Testis (tissue), 2 donors: ENCODE data around the gene LUZP2.

Source experiments
- POLR2A ChIP-seq: fragments of 450-650 bp; IDR thresholded peaks from one replicate; pipeline ENCODE4 v1.6.1; 2017; ENCODE audit warnings: antibody characterized with exemption, mild to moderate bottlenecking, moderate library complexity
- TF ChIP-seq, protein P1 (sequence below), 3 experiments: fragments of 450-650 bp in 2 of 3; fragments of 200-600 bp in 1 of 3; sonication (generic) in 1 of 3; IDR thresholded peaks; one replicate each; pipeline ENCODE4 v1.5.1; 2016 to 2019; ENCODE audit warnings: antibody characterized with exemption in 3 of 3, mild to moderate bottlenecking in 2 of 3, moderate library complexity in 1 of 3

DNA sequence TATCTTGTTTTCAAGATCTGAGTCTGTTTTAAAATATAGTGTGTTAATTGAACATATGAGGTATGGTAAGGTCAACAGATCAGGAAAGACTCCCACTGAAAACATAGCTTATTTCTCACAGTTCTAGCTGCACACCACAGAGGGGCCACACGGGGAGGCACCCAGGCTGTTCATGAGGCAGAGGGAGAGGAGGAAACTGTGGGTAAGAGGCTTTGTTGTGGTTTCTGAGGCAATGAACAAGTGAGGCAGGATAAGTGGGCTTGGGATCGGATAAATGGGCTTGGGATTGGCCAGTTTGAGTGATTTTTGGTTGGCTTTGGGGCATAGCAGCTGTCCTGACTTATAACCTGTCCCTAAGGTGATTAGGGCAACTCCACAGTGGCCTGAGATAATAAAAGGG, 242.1 kb downstream of the LUZP2 start:
- TF ChIP-seq, protein P1, sequence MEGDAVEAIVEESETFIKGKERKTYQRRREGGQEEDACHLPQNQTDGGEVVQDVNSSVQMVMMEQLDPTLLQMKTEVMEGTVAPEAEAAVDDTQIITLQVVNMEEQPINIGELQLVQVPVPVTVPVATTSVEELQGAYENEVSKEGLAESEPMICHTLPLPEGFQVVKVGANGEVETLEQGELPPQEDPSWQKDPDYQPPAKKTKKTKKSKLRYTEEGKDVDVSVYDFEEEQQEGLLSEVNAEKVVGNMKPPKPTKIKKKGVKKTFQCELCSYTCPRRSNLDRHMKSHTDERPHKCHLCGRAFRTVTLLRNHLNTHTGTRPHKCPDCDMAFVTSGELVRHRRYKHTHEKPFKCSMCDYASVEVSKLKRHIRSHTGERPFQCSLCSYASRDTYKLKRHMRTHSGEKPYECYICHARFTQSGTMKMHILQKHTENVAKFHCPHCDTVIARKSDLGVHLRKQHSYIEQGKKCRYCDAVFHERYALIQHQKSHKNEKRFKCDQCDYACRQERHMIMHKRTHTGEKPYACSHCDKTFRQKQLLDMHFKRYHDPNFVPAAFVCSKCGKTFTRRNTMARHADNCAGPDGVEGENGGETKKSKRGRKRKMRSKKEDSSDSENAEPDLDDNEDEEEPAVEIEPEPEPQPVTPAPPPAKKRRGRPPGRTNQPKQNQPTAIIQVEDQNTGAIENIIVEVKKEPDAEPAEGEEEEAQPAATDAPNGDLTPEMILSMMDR (IDR thresholded peaks at IDR 0.05) = no peak
- no peak for TF ChIP-seq POLR2A
